ENCODE results near the gene ATF5.

ATF5 gene

DNA sequence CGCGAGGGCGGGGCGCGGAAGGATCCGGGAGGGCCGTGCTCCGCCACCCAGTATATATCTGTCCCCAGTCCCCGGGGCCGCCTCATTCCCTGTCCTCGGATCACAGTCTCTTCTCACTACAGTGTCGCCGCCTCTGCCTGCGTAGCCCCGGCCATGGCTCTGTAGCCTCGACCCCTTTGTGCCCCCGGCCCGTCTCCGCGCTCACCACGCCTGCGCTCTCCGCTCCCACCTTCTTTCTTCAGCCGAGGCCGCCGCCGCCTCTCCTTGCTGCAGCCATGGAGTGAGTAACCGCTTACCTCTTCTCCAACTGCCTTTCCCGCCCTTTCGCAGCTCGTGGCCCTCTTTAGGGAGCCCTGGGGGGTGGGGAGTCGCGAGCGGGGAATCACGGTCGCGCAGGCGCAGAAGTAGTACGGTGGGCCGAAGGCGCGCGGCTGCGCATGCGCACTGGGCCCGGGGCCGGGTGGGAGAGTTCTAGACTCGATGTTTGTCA lies at the start of gene ATF5, which contains the start of gene NUP62:
TSS of gene ATF5 (plus strand) at position 85 of the 490 bp plus-strand sequence. CDS start 1,646 bp downstream, outside the sequence.
TSS of gene NUP62 (minus strand) at position 384 of the 490 bp plus-strand sequence. CDS start 19,697 bp downstream, outside the sequence.
- H3K27me3 Mint-ChIP-seq, result no peaks in the 10 kb centered on the region
- peaks cover 50% of the 10 kb centered on the region for H3K36me3 Mint-ChIP-seq (ENCODE audit: insufficient read depth)
- peak within 1 kb of the TSS; percentile 99 for H3K27ac Mint-ChIP-seq (ENCODE audit: low read depth)
- ATAC-seq (replicated peaks; ENCODE audit: extremely low read depth, poor library complexity, severe bottlenecking) (peak; percentile 54), DNase-seq (ENCODE audit: low spot score in 2 of 2) (peak; percentile 88 to 97)
- H3K4me3 Mint-ChIP-seq, result peak within 1 kb of the TSS; percentile 93
- no peaks in the 10 kb centered on the region for H3K9me3 Mint-ChIP-seq
- H3K4me1 Mint-ChIP-seq, result peaks cover 68% of the 10 kb centered on the region

DNA sequence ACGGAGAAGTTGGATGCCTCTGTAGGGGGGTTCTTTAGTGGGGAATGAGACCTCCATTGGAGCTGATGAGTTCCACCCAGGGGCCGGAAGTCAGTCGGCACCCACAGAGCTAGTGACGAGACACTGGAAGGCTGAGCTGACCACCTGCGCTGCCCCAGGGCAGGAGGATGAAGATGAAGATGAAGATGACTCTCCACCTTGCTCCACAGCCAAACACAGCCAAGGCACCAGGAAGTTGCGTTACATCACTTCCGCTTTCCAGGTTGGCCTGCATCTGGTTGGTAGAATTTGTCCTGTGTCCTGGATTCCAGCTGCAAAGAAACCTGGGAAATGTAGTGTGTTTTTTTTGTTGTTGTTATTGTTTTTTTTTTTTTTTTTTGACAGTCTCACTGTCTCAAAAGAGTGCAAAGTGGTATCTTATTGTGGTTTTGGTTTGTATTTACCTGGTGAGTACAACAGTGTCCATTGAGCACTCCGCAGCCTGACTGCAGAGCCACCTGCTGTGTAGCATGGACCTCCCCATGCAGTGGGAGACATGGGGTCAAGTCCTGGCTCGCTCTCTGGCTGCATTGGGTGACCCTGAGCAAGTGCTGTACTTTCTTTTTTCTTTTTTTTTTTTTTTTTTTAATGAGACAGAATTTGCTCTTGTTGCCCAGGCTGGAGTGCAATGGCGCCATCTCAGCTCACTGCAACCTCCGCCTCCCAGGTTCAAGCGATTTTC lies 49.6 kb upstream of the ATF5 start:
- Mint-ChIP-seq H3K9me3 (no peaks in the 10 kb centered on the region), H3K36me3 (ENCODE audit: insufficient read depth) (peaks cover 22% of the 10 kb centered on the region), H3K27me3 (no peaks in the 10 kb centered on the region), H3K27ac (ENCODE audit: low read depth) (no peak overlapping the region), H3K4me1 (peaks cover 24% of the 10 kb centered on the region), H3K4me3 (no peak overlapping the region)
- ATAC-seq (replicated peaks; ENCODE audit: extremely low read depth, poor library complexity, severe bottlenecking), result no peak
- no peak for DNase-seq (ENCODE audit: low spot score in 2 of 2)

- Mint-ChIP-seq H3K36me3 (ENCODE audit: insufficient read depth) (peaks cover 29% of the 10 kb centered on the region), H3K4me1 (peaks cover 22% of the 10 kb centered on the region), H3K4me3 (no peak overlapping the region), H3K27ac (ENCODE audit: low read depth) (no peak overlapping the region), H3K27me3 (no peaks in the 10 kb centered on the region), H3K9me3 (no peaks in the 10 kb centered on the region)
- ATAC-seq (replicated peaks; ENCODE audit: extremely low read depth, poor library complexity, severe bottlenecking), result no peak
- no peak for DNase-seq (ENCODE audit: low spot score in 2 of 2)
Observed at GRCh38 chr19:49880162-49880869, 48.7 kb upstream of the ATF5 start.

DNA sequence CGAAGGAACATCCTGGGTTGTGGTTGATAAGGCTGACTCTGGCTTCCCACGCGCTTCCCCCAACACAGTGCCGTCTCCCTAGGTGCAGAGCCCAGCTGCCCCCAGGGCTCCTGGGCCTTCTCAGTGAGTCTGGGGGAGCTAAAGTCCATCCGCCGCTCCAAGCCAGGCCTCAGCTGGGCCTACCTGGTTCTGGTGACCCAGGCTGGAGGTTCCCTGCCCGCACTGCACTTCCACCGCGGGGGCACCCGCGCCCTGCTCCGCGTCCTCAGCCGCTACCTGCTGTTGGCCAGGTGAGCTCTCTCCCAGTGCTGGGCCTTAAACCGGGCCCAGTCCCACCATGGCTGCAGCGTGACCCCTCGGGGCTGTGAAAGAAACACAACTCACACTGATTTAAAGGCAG lies 47.8 kb upstream of the ATF5 start:
- Mint-ChIP-seq H3K27ac (ENCODE audit: low read depth) (no peak overlapping the region), H3K9me3 (no peaks in the 10 kb centered on the region), H3K27me3 (no peaks in the 10 kb centered on the region), H3K4me3 (no peak overlapping the region), H3K36me3 (ENCODE audit: insufficient read depth) (peaks cover 33% of the 10 kb centered on the region), H3K4me1 (peaks cover 15% of the 10 kb centered on the region)
- ATAC-seq (replicated peaks; ENCODE audit: extremely low read depth, poor library complexity, severe bottlenecking) (no peak), DNase-seq (ENCODE audit: low spot score in 2 of 2) (no peak)

GRCh38 chr19:49881672-49882394 lies 47.2 kb upstream of the ATF5 start:
- H3K27me3 Mint-ChIP-seq, result no peaks in the 10 kb centered on the region
- H3K4me1 Mint-ChIP-seq, result peaks cover 15% of the 10 kb centered on the region
- ATAC-seq (replicated peaks; ENCODE audit: extremely low read depth, poor library complexity, severe bottlenecking), result no peak
- no peak overlapping the region for H3K27ac Mint-ChIP-seq (ENCODE audit: low read depth)
- no peak for DNase-seq (ENCODE audit: low spot score in 2 of 2)
- no peaks in the 10 kb centered on the region for H3K9me3 Mint-ChIP-seq
- peaks cover 35% of the 10 kb centered on the region for H3K36me3 Mint-ChIP-seq (ENCODE audit: insufficient read depth)
- H3K4me3 Mint-ChIP-seq, result no peak overlapping the region

DNA sequence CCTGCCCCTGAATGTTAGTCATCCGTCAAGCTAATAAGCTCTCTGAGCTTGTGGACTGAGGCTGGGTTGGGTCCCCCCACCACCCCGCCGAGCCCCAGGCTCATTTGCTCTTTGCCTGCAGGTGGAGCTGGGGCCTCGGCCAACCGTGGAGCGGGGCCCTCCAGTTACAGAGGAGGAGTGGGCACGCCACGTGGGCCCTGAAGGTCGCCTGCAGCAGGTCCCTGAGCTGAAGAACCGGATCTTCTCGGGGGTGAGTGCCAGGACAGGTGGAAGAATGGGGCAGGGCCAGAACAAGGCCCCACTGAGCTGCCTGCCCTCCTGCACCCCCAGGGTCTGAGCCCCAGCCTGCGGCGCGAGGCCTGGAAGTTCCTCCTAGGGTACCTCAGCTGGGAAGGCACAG lies 46.4 kb upstream of the ATF5 start:
- ATAC-seq (replicated peaks; ENCODE audit: extremely low read depth, poor library complexity, severe bottlenecking) (no peak), DNase-seq (ENCODE audit: low spot score in 2 of 2) (no peak)
- H3K27ac Mint-ChIP-seq (ENCODE audit: low read depth), result no peak overlapping the region
- no peaks in the 10 kb centered on the region for H3K27me3 Mint-ChIP-seq
- H3K4me1 Mint-ChIP-seq, result peaks cover 15% of the 10 kb centered on the region
- H3K4me3 Mint-ChIP-seq, result no peak overlapping the region
- H3K36me3 Mint-ChIP-seq (ENCODE audit: insufficient read depth), result peaks cover 35% of the 10 kb centered on the region
- H3K9me3 Mint-ChIP-seq, result no peaks in the 10 kb centered on the region

- ATAC-seq (replicated peaks; ENCODE audit: extremely low read depth, poor library complexity, severe bottlenecking) (no peak), DNase-seq (ENCODE audit: low spot score in 2 of 2) (no peak)
- Mint-ChIP-seq H3K4me3 (no peak overlapping the region), H3K4me1 (peaks cover 11% of the 10 kb centered on the region), H3K27ac (ENCODE audit: low read depth) (no peak overlapping the region), H3K9me3 (no peaks in the 10 kb centered on the region), H3K27me3 (no peaks in the 10 kb centered on the region), H3K36me3 (ENCODE audit: insufficient read depth) (peaks cover 35% of the 10 kb centered on the region)
Observed at GRCh38 chr19:49883094-49883493, 45.9 kb upstream of the ATF5 start.

- no peaks in the 10 kb centered on the region for H3K9me3 Mint-ChIP-seq
- H3K4me1 Mint-ChIP-seq, result peaks cover 1% of the 10 kb centered on the region
- peaks cover 33% of the 10 kb centered on the region for H3K36me3 Mint-ChIP-seq (ENCODE audit: insufficient read depth)
- no peak for ATAC-seq (replicated peaks; ENCODE audit: extremely low read depth, poor library complexity, severe bottlenecking)
- H3K27me3 Mint-ChIP-seq, result no peaks in the 10 kb centered on the region
- H3K27ac Mint-ChIP-seq (ENCODE audit: low read depth), result no peak overlapping the region
- no peak for DNase-seq (ENCODE audit: low spot score in 2 of 2)
- no peak overlapping the region for H3K4me3 Mint-ChIP-seq
Observed at GRCh38 chr19:49884109-49884508, 44.9 kb upstream of the ATF5 start.

DNA sequence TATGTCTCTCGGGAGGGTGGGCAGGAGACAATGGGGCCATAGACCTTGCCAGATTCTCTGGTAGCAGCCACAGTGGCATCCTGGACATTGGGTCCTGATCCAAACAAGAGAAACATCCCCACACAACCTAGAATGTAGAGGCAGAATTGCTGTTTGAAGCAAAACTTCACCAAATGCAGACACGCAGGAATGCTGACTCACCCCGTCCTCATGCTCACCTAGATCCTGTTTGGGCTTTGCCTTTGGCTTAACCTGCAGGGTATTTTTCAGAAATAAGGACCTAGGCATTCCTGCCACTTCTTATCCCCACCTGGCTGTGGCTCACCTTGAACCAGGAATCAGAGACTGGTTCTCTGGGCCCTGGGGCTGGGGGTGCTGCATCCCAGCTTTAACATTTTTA lies 44.2 kb upstream of the ATF5 start:
- Mint-ChIP-seq H3K36me3 (ENCODE audit: insufficient read depth) (peaks cover 27% of the 10 kb centered on the region), H3K4me1 (no peaks in the 10 kb centered on the region), H3K27ac (ENCODE audit: low read depth) (no peak overlapping the region), H3K27me3 (no peaks in the 10 kb centered on the region), H3K9me3 (no peaks in the 10 kb centered on the region), H3K4me3 (no peak overlapping the region)
- no peak for ATAC-seq (replicated peaks; ENCODE audit: extremely low read depth, poor library complexity, severe bottlenecking)
- no peak for DNase-seq (ENCODE audit: low spot score in 2 of 2)

DNA sequence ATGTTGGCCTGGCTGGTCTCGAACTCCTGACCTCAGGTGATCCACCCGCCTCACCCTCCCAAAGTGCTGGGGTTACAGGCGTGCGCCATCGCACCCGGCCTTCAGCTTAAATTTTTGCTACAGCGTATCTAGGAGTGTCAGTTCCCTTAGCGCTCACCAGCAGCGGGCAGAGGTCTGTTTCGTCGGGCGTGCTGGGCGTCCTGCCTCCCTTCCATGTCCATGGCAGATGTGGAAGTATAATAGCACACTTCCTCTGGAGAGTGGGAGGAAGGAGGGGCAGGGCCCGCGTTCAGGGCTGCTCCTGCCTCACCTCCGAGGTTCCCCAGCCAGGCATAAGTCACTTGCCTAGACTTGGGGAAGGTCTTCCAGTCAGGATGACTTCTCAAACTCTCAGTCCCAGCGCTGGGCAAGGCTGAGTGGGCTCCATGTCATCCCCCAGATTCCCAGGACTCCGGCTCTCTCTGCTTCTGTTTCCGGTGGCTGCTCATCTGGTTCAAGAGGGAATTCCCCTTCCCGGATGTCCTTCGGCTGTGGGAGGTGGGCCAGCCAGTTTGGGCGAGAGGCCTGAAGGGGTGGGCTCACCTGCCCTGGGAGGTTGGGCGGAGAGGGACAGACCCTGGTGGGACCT lies 41.9 kb upstream of the ATF5 start:
- DNase-seq (ENCODE audit: low spot score in 2 of 2), result no peak
- ATAC-seq (replicated peaks; ENCODE audit: extremely low read depth, poor library complexity, severe bottlenecking), result no peak
- no peak overlapping the region for H3K27ac Mint-ChIP-seq (ENCODE audit: low read depth)
- H3K4me3 Mint-ChIP-seq, result no peak overlapping the region
- H3K27me3 Mint-ChIP-seq, result no peaks in the 10 kb centered on the region
- H3K9me3 Mint-ChIP-seq, result no peaks in the 10 kb centered on the region
- H3K36me3 Mint-ChIP-seq (ENCODE audit: insufficient read depth), result peaks cover 21% of the 10 kb centered on the region
- H3K4me1 Mint-ChIP-seq, result no peaks in the 10 kb centered on the region

DNA sequence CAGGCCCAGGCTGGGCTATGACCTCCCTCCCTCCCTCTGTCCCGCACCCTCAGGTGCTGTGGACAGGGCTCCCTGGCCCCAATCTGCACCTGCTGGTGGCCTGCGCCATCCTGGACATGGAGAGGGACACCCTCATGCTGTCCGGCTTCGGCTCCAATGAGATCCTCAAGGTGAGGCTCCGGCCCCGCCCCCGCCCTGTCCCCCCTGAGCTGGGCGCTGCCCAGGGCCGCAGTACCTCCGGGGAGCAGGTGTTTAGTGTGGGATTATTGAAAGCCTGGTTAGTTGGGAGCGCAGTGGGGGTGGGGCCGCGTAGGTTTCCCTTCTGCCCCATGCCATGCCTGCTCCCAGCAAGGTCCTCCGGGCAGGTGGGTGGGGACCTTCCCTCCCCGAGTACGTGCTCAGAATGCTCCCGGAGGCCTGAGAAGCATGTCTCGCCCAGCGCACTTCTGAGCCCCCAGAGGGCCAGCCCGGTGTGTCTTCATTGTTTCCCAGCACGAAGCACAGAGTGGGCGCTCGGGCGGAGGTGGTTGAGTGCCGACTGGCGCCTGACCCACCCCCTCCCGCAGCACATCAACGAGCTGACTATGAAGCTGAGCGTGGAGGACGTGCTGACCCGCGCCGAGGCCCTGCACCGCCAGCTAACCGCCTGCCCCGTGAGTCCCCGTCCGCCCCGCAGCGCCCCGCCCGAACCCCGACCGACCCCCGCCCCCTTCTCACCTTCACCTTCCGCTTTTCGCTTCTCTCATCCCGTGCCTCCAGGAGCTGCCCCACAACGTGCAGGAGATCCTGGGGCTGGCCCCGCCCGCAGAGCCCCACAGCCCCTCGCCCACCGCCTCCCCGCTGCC lies 41.1 kb upstream of the ATF5 start:
- DNase-seq (ENCODE audit: low spot score in 2 of 2) (no peak), ATAC-seq (replicated peaks; ENCODE audit: extremely low read depth, poor library complexity, severe bottlenecking) (no peak)
- Mint-ChIP-seq H3K4me1 (no peaks in the 10 kb centered on the region), H3K27ac (ENCODE audit: low read depth) (no peak overlapping the region), H3K27me3 (no peaks in the 10 kb centered on the region), H3K9me3 (no peaks in the 10 kb centered on the region), H3K36me3 (ENCODE audit: insufficient read depth) (peaks cover 14% of the 10 kb centered on the region), H3K4me3 (no peak overlapping the region)

DNA sequence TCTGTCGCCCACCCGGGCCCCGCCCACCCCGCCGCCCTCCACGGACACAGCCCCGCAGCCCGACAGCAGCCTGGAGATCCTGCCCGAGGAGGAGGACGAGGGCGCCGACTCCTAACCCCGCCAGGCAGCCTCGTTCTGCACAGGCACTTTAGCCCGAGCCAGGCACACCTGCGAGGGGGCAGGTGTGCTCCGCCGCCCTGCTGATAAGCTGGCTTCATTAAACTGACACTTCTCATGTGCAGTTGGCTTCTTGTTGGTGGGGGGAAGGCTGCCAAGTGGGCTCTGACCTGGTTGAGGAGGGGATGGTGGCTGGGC lies 40.5 kb upstream of the ATF5 start:
- H3K27ac Mint-ChIP-seq (ENCODE audit: low read depth), result no peak overlapping the region
- H3K4me1 Mint-ChIP-seq, result no peaks in the 10 kb centered on the region
- no peaks in the 10 kb centered on the region for H3K9me3 Mint-ChIP-seq
- no peaks in the 10 kb centered on the region for H3K27me3 Mint-ChIP-seq
- H3K36me3 Mint-ChIP-seq (ENCODE audit: insufficient read depth), result peaks cover 14% of the 10 kb centered on the region
- DNase-seq (ENCODE audit: low spot score in 2 of 2) (no peak), ATAC-seq (replicated peaks; ENCODE audit: extremely low read depth, poor library complexity, severe bottlenecking) (no peak)
- peak overlapping the region; percentile 40 for H3K4me3 Mint-ChIP-seq

Measured in central memory CD8-positive, alpha-beta T cell (primary cell).